RWPE1 (cell line): ENCODE data around the gene HIC1.

Source experiments
- CTCF ChIA-PET: fragments of 350-600 bp; sonication (Branson Sonifier 250); formaldehyde crosslinking; extraction: SDS; loops from one replicate; lab custom pipeline; 2021; lab: Yijun Ruan, JAX
- POLR2A ChIA-PET: fragments of 400-600 bp; formaldehyde crosslinking; extraction: SDS; loops from one replicate; lab custom pipeline; 2020; ENCODE audit warnings: antibody characterized with exemption; ENCODE audit not compliant: low non-redundant PET; lab: Yijun Ruan, JAX
- DNase-seq: peaks from one replicate; pipeline ENCODE4 v3.0.0; 2012; ENCODE audit warnings: low spot score
- H3K27ac ChIP-seq: fragments of 450-650 bp; 2 replicates; pipeline ENCODE4 v1.5.1; 2017
- CTCF ChIP-seq: fragments of 450-650 bp; conservative IDR thresholded peaks from 2 replicates; pipeline ENCODE4 v1.5.1; 2017; ENCODE audit warnings: low read depth, mild to moderate bottlenecking

HIC1 gene

GRCh38 chr17:2068031-2068518 lies 13.2 kb downstream of the HIC1 start:
- peak overlapping the region; percentile 51 for H3K27ac ChIP-seq
- POLR2A ChIA-PET = no interaction called here

GRCh38 chr17:2068519-2069051 lies 13.7 kb downstream of the HIC1 start:
- peak overlapping the region; percentile 51 for H3K27ac ChIP-seq
- CTCF ChIA-PET = no interaction called here
- no peak for DNase-seq
- POLR2A ChIA-PET = no interaction called here
- TF ChIP-seq CTCF = no peak

More at GRCh38 chr17:2068031-2068518, 13.2 kb downstream of the HIC1 start:
- TF ChIP-seq CTCF = no peak
- CTCF ChIA-PET = interaction anchor here (0.6 kb wide), 1 partner anchor 249 kb away, joined by 3 read pairs; no protein-coding TSS in a partner anchor
- DNase-seq = no peak

- peak overlapping the region; percentile 26 for H3K27ac ChIP-seq
- TF ChIP-seq CTCF = no peak
- DNase-seq = no peak
- POLR2A ChIA-PET = no interaction called here
- CTCF ChIA-PET = interaction anchor here (0.9 kb wide), 1 partner anchor 21 kb away, joined by 3 read pairs; no protein-coding TSS in a partner anchor
These were observed 15.5 kb downstream of the HIC1 start for GRCh38 chr17:2070241-2071023.

- POLR2A ChIA-PET = no interaction called here
- CTCF ChIA-PET = interaction anchor here (0.9 kb wide), 1 partner anchor 20 kb away, joined by 3 read pairs; no protein-coding TSS in a partner anchor
- peak overlapping the region; percentile 26; the same call in 1 of the 2 replicates for H3K27ac ChIP-seq
- TF ChIP-seq CTCF = no peak
- no peak for DNase-seq
These were observed 16.1 kb downstream of the HIC1 start for GRCh38 chr17:2071024-2071385.

- DNase-seq = no peak
- CTCF ChIA-PET = interaction anchor here (0.6 to 0.9 kb wide), 2 partner anchors 19 to 181 kb away, joined by 3 to 4 read pairs; no protein-coding TSS in a partner anchor
- no peak for TF ChIP-seq CTCF
- peak overlapping the region; percentile 27; the same call in 1 of the 2 replicates for H3K27ac ChIP-seq
- POLR2A ChIA-PET = no interaction called here
These were observed 16.8 kb downstream of the HIC1 start for GRCh38 chr17:2071455-2072281.

- ChIA-PET CTCF (no interaction called here), POLR2A (no interaction called here)
- TF ChIP-seq CTCF = no peak
- H3K27ac ChIP-seq = peak overlapping the region; percentile 76
- no peak for DNase-seq
These were observed 20.0 kb downstream of the HIC1 start for GRCh38 chr17:2074919-2075318.
